ENCODE measurements around the gene OR2T10.
"Not testable (repeated sequence)": the region's sequence is repeated elsewhere in the genome, so short reads cannot be mapped to it uniquely, and the experiment has no call there.

OR2T10 gene

DNA sequence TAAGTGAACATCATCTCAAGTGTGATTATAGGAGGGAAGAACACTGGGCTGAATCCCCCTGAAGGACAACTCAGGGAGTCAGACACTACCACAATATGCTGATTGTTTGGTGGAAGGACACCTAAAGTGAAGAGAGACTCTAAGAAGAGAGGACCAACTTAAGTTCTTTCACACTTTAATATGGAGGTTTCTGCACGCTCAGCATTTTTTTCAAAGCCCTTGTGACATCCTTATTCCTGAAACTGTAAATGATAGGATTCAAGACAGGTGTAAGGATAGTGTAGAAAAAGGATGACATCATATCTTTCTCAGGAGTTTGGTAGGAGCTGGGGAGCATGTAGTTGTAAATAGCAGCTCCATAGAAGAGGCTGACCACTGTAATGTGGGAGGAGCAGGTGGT is 4.8 kb downstream of the OR2T10 start:
- DNase-seq: no peak

DNA sequence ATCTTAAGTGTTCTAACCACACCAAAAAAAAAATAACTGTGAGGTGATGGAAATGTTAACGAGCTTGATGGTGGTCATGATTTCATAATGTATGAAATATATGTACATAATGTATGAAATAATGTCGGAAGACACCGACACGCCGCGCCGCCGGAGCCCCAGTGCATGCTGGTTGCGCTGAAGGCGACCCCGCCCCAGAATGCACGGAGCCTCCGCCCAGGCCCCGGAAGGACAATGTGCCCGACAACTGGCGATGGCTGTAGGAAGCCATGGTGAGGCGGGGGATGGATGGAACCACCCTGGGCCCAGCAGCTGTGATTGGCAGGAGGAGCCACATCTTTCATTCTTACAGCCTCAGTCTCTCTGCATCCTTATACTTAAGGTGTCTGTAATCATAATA is 7.4 kb downstream of the OR2T10 start:
- no peak for DNase-seq

DNA sequence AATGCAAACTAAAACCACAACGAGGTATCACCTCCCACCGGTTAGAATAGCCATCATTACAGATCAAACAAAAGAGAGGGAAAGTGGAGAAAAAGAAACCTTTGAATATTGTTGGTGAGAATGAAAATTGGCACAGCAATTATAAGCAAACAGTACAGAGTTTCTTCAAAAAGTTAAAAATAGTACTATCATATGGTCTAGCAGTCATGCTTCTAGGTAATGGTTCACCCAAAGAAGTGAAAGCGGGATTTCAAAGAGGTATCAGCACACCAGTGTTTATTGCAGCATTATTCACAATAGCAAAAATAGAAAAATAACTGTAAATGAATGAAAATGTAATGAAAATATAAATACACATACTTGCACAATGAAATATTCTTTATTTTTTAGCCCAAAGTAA is 8.2 kb downstream of the OR2T10 start:
- DNase-seq: no peak

DNA sequence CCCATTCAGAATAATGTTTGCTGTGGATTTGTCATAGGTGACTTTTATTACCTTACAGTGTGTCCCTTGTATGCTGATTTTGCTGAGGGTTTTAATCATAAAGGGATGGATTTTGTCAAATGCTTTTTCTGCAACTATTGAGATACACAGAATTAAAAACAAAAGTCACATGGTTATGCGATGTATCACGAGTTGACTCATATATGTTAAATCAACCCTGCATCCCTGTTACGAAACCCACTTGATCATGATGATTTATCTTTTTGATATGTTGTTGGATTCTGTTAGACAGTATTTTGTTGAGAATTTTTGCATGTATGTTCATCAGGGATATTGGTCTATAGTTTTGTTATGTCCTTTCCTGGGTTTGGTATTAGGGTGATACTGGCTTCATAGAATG is 12.2 kb downstream of the OR2T10 start:
- DNase-seq: no peak

DNA sequence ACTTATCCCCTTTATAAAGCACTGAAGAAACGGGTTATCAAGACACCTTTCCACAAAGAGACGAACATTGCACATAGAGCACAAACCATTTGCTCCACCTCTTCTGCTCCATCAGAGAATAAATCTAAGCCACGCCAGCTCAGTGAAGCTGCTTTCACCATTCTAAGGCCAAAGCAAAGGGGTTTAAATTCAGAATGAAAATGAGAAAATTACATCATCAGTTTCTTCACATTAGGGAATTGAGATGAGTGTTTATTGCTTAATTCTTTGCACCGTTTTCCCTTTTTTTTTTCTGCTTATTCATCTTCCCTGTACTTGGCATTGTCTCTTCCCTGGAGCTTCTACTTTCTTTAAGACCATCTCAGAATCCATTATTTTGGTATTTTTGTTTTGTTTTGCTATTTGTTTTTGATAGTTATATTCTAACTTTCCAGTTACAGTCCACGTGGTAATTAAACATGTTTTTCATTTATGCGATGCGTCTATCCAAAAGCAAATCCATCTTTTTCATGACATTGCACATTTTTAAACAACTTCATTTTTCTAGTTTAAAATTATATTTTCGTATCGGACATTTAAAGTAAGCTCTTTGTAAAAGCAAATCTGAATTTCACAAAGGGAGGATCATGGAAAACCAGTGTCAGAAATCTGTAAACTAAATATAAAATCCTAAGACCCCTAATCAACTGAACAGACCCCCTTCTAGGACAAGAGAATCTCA is 21.1 kb downstream of the OR2T10 start:
- no peak for DNase-seq

DNA sequence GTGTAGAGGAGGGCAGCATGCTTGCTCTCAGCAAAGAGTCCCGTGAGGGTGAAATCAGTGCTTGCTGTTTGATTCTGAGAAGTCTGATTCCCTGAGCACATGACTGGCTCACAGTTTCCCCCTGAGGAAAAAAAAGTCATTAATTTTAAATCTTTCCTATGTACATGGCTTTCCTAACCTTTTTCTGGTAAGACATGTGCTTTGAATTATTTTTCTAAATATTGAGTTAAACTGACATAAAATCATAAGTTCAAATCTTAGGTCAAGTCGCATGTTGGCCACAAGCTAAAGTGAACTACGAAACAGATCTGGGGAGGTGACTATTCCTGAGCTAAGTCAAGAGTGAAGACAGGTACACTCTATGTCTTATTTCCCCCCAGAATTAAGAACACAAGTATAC is 22.8 kb downstream of the OR2T10 start, which contains the start of gene OR2T34:
Gene OR2T34, minus strand, starts transcription at position 101 of the 400 bp plus-strand sequence. Its CDS starts 0 bp downstream, at position 101.
- DNase-seq: not testable (repeated sequence)

DNA sequence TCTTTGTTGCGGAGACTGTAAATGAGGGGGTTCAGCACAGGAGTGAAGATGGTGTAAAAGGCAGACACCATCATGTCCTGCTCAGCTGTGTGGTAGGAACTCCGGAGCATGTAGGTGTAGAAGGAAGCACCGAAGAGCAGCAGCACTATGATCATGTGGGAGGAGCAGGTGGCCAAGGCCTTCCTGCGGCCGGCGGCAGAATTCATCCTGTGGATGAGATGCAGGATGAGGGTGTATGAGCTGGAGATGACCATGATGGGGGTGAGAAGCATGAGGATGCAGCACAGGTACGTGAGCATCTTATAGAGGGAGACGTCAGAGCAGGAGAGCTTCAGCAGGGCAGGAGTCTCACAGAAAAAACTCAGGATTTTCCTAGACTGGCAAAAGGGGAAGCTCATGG is 23.6 kb downstream of the OR2T10 start:
- not testable (repeated sequence) for DNase-seq

DNA sequence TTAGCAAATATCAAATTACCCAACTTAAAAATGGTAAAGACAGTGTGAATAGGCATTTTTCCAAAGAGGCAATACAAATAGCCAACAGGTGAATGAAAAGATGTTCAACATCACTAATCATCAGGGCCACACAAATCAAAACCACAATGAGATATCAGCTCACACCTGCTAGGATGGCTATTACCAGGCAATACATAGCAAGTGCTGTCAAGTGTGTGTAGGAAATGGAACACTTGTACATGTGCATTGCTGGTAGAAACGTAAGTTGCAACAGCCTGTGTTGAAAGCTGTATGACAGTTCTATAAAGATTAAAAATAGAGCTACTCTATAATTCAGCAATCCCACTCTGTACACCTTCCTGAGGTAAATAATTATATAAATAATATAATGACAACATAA is 25.5 kb downstream of the OR2T10 start:
- DNase-seq: not testable (repeated sequence)

DNA sequence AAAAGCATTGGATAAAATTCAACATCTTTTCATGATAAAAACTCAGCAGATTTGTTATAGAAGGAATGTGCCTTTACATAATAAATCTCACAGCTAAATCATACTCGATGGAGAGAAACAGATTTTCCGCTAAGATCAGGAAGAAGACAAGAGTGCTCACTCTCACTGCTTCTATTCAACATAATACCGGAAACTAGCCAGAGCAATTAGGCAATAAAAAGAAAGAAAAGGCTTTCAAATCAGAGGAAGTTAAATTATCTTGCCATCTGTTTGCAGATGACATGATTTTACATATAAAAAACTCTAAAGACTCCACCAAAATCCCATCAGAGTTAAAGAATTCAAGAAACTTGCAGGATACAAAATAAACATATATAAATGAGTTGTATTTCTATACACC is 26.7 kb downstream of the OR2T10 start:
- DNase-seq: not testable (repeated sequence)

DNA sequence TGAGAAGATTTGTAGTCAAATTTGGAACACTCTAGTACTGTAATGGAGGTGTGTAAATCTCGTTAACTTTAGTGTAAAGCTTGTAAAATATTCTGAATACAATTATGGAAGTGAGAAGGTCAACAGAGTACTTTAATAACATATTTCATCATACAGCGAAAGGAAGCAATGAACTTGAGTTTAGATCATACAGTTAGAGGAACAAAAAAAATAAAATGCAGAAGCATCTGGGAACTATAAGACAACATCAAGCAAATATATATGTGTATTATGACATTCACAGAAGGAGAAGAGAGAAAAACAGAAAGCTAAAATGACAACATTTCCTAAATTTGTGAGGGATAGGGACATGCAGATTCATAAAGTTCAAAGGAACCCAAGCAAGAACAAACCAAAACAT is 28.5 kb downstream of the OR2T10 start:
- DNase-seq: not testable (repeated sequence)

DNA sequence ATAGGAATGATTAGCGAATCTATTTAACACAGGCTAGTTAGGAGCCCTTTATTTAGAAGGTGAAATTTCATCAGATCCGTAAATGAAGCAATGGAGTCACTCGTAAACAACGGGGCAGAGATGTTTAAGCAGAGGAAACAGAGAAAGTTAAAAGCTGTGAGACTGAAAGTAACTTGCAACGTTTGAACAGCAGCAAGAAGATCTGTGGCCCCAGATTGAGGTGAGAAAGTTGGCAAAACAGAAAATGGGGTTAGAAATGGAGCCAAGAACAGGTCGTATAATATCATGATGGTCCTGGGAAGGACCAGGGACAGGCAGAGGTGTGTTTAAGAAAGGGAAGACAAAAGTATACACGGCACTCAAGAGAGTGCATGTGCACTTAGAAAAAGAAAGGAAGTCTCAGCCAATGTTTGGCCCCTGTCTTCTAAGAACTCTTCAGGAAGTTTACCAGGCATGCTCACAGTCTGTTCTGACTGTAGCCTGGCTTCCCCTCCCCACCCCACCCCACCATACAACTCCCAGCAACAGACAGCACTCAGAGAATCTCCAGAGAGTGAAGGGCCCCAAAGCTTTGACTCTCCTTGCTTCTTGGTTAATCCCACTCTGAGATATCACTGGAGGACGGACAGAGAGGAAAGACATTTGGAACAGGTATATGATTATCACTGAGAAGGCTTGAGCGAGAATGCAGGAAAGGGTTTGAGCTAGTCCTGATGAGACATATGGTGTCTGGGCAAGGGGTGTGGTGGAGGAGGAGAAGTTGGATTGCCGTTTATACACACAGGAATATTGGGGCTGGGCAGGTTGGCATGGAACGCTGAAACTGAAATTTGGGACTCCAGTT is 31.7 kb downstream of the OR2T10 start:
- DNase-seq: peak; percentile 16

DNA sequence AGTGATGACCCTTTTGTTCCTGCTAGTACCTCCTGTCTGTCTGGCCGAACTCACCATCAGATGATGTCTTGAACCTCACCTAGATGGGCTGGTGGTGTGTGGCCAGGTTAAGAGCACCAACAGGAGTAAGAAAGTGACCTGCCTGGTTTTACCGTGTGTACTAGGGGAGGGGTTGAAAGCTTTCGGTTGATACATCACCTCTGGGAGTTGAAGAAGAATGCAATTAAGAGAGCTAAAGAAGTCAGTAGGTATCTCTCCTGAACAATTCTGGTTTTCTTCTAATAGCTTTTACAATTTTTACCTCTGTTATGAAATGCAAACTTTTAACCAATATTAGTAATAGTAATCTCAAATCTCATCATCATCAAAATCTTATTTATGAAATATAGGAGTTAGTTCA is 34.8 kb downstream of the OR2T10 start, which contains the start of gene OR2T29:
Gene OR2T29, minus strand, starts transcription at position 101 of the 400 bp plus-strand sequence. CDS start 3,281 bp downstream, outside the sequence.
- not testable (repeated sequence) for DNase-seq

DNA sequence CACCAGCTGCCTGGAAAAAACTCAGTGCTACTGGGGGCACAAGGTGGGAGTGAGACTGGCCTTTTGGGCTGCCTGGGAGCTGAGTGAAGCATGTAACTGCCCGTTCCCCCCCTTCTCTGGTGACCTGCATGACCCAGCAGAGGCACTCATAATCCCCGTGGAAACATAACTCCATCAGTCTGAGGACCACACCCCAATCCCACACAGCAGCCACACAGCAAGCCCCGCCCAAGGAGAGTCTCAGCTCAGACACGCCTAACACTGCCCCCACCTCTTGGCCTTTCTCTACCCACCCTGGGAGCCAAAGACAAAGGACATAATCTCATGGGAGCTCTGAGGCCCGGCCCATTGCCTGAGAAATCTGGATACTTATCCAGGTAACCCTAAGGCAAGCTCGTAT is 46.5 kb downstream of the OR2T10 start:
- not testable (repeated sequence) for DNase-seq

DNA sequence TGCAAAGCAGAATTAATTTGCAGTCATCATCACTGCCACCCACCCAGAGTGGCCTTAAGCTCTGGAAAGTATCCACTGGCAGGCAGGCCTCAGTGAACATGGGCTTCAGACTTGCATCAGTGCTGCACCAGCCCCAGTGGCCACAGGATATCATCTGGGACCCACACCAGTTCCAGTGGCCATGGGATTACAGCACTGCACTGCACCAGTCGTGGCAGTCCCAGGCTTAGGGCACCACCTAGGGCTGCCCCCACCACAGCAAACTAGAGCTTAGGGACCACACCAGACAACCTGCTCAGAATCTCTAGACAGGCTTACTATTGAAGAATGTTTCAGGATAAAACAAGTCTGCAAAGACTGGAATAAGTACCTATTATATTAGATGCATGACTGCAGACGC is 50.1 kb downstream of the OR2T10 start:
- DNase-seq: not testable (repeated sequence)
